ENCODE measurements around the gene SLC38A8. TPM values are rescaled to one million over a fixed set of nuclear protein-coding genes. Genes with fewer than 3 reads are reported as not detected.

The SLC38A8 gene
- total and polyA plus RNA-seq, 8 donors, result 0.14 to 0.49 (median 0.34) TPM; not detected in 4

DNA sequence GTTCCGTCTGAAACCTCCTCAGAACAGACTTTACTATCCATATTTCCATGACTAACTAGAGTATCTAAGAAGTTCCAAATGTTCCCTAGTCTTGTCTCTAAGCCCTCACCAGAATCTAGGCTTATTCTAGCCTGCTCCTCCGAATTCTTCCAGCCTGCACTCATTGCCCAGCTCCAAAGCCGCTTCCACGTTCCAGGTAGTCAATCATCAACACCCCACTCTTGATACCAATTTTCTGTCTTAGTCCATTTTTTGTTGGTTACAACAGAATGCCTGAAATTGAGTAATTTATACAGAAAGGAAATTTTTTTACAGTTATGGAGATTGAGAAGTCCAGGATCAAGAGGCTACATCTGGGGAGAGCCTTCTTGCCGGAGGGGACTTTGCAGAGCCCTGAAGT, 21.1 kb downstream of the SLC38A8 start:
- no peaks in the 10 kb centered on the region for H3K9me3 ChIP-seq
- no peaks in the 10 kb centered on the region for H3K36me3 ChIP-seq
- H3K4me1 ChIP-seq, result no peaks in the 10 kb centered on the region
- H3K27ac ChIP-seq, result no peak overlapping the region
- intact Hi-C loops (cut with DNase I), result no loop called here
- WGBS, 2 donors, result 88 to 95% methylated on average over 5 of the region's 5 CpGs
- H3K4me3 ChIP-seq, result no peak overlapping the region
- DNase-seq (no peak), FAIRE-seq (no peak), ATAC-seq (no peak)
- H3K27me3 ChIP-seq, result no peaks in the 10 kb centered on the region
- TF ChIP-seq, protein P1, sequence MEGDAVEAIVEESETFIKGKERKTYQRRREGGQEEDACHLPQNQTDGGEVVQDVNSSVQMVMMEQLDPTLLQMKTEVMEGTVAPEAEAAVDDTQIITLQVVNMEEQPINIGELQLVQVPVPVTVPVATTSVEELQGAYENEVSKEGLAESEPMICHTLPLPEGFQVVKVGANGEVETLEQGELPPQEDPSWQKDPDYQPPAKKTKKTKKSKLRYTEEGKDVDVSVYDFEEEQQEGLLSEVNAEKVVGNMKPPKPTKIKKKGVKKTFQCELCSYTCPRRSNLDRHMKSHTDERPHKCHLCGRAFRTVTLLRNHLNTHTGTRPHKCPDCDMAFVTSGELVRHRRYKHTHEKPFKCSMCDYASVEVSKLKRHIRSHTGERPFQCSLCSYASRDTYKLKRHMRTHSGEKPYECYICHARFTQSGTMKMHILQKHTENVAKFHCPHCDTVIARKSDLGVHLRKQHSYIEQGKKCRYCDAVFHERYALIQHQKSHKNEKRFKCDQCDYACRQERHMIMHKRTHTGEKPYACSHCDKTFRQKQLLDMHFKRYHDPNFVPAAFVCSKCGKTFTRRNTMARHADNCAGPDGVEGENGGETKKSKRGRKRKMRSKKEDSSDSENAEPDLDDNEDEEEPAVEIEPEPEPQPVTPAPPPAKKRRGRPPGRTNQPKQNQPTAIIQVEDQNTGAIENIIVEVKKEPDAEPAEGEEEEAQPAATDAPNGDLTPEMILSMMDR (IDR thresholded peaks at IDR 0.05), result no peak

- H3K27me3 ChIP-seq, result no peaks in the 10 kb centered on the region
- TF ChIP-seq, protein P1 (IDR thresholded peaks at IDR 0.05), result no peak
- DNase-seq, result no peak
- no peaks in the 10 kb centered on the region for H3K4me1 ChIP-seq
- 86 to 92% methylated on average over 9 of the region's 9 CpGs for WGBS, 2 donors
- no peaks in the 10 kb centered on the region for H3K9me3 ChIP-seq
- ATAC-seq, result no peak
- intact Hi-C loops (cut with DNase I), result no loop called here
- no peak for FAIRE-seq
- no peak overlapping the region for H3K27ac ChIP-seq
- no peaks in the 10 kb centered on the region for H3K36me3 ChIP-seq
- H3K4me3 ChIP-seq, result no peak overlapping the region
These were observed 22.2 kb downstream of the SLC38A8 start for GRCh38 chr16:84020353-84020752.

DNA sequence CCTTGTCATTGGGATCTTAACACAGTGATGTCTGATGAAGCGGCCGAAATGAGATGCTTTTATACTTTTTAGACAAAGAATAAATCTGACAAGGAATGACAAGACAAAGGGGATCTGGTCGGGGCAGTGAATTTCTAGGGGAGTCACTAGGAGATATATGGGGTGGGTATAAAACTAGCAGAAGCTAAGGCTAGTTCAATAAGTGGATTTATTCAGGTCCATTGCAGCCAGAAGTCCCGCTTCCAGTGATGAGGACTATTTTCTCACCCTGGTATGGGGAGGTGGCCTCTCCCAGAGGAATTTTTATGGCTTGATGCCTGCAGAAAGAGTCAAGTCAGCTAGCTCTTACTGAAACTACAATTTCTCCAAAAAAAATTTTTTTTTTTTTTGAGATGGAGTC, 23.9 kb downstream of the SLC38A8 start:
- Histone ChIP-seq H3K4me1 (no peaks in the 10 kb centered on the region), H3K4me3 (no peak overlapping the region), H3K36me3 (no peaks in the 10 kb centered on the region), H3K27ac (no peak overlapping the region), H3K9me3 (no peaks in the 10 kb centered on the region), H3K27me3 (no peaks in the 10 kb centered on the region)
- WGBS, 2 donors, result 85 to 91% methylated on average over 4 of the region's 4 CpGs
- no peak for DNase-seq
- ATAC-seq, result no peak
- intact Hi-C loops (cut with DNase I), result no loop called here
- no peak for FAIRE-seq
- TF ChIP-seq, protein P1 (IDR thresholded peaks at IDR 0.05), result no peak

DNA sequence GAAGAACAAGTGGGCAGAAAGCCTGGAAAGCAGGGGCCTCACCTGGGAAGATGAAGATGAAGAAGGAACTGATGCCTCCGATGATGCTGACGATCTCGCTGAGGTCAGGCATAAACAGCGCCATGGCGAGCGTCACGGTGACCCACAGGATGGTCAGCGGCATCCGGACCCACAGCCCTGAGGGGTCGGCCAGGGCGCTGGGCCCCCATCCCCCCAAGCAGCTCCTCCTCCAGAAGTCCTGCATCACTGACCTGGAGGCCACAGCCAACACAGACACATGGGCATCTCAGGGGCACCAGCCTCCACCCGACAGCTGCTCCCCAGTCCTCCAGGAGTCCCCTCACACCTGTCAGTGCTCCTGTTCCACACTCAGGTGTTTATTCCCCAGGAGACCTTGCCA, 26.1 kb downstream of the SLC38A8 start:
- DNase-seq, result no peak
- ATAC-seq, result no peak
- Histone ChIP-seq H3K27ac (no peak overlapping the region), H3K4me3 (no peak overlapping the region), H3K36me3 (no peaks in the 10 kb centered on the region), H3K4me1 (no peaks in the 10 kb centered on the region), H3K27me3 (no peaks in the 10 kb centered on the region), H3K9me3 (no peaks in the 10 kb centered on the region)
- WGBS, 2 donors, result 87 to 96% methylated on average over 12 of the region's 12 CpGs
- FAIRE-seq, result no peak
- TF ChIP-seq, protein P1 (IDR thresholded peaks at IDR 0.05), result no peak
- intact Hi-C loops (cut with DNase I), result no loop called here

- H3K36me3 ChIP-seq, result no peaks in the 10 kb centered on the region
- no peak overlapping the region for H3K4me3 ChIP-seq
- no peak for FAIRE-seq
- 78 to 83% methylated on average over 12 of the region's 12 CpGs for WGBS, 2 donors
- no peaks in the 10 kb centered on the region for H3K4me1 ChIP-seq
- no peak for DNase-seq
- no peak for ATAC-seq
- intact Hi-C loops (cut with DNase I), result no loop called here
- H3K27me3 ChIP-seq, result no peaks in the 10 kb centered on the region
- no peaks in the 10 kb centered on the region for H3K9me3 ChIP-seq
- TF ChIP-seq, protein P1 (IDR thresholded peaks at IDR 0.05), result no peak
- H3K27ac ChIP-seq, result no peak overlapping the region
These were observed 27.2 kb downstream of the SLC38A8 start for GRCh38 chr16:84015399-84015798.
